ENCODE data around the gene PDE4D. TPM values are rescaled to one million over a fixed set of nuclear protein-coding genes. Genes with fewer than 3 reads are reported as not detected.

PDE4D gene
- total RNA-seq, 2 experiments from 2014 or later: 75.5 to 80.7 TPM

DNA sequence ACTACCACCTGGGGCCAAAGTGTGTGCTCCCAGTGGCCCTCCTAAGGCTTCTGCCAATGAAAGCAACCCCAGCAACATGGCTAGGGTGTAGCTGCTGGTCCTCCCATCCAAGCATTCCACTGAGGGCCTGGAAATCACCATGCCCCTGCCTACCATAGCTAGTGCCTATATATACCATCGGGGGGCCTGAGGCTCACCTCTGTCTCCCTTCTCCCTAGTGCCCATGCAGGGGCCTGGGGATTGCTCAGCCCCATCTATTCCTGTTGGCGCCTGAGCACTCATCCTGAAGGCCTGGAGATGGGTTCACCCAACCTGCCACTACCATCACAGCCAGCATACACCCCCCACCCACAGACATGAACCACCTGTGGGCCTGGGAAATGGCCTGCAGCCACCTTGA, 943.3 kb downstream of the PDE4D start:
- TF ChIP-seq, protein P1, sequence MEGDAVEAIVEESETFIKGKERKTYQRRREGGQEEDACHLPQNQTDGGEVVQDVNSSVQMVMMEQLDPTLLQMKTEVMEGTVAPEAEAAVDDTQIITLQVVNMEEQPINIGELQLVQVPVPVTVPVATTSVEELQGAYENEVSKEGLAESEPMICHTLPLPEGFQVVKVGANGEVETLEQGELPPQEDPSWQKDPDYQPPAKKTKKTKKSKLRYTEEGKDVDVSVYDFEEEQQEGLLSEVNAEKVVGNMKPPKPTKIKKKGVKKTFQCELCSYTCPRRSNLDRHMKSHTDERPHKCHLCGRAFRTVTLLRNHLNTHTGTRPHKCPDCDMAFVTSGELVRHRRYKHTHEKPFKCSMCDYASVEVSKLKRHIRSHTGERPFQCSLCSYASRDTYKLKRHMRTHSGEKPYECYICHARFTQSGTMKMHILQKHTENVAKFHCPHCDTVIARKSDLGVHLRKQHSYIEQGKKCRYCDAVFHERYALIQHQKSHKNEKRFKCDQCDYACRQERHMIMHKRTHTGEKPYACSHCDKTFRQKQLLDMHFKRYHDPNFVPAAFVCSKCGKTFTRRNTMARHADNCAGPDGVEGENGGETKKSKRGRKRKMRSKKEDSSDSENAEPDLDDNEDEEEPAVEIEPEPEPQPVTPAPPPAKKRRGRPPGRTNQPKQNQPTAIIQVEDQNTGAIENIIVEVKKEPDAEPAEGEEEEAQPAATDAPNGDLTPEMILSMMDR (IDR thresholded peaks at IDR 0.05): no peak
- ChIA-PET CTCF (interaction anchor here (1.0 kb wide), 1 partner anchor 57 kb away, joined by 3 read pairs; no protein-coding TSS in a partner anchor), POLR2A (no interaction called here)
- intact Hi-C loops (cut with micrococcal nuclease): no loop called here
- Mint-ChIP-seq H3K4me1 (ENCODE audit: low read depth) (no peaks in the 10 kb centered on the region), H3K36me3 (ENCODE audit: low read depth) (no peaks in the 10 kb centered on the region), H3K9me3 (no peaks in the 10 kb centered on the region), H3K27me3 (peaks cover 8% of the 10 kb centered on the region), H3K27ac (no peak overlapping the region), H3K4me3 (no peak overlapping the region)
- ATAC-seq: no peak
- DNase-seq: no peak

GRCh38 chr5:58946230-58946629, 947.3 kb downstream of the PDE4D start:
- ChIA-PET CTCF (interaction anchor here (0.7 to 2.5 kb wide), 5 partner anchors 8 to 237 kb away, joined by 3 to 16 read pairs (median 4); no protein-coding TSS in a partner anchor), POLR2A (no interaction called here)
- no peak for ATAC-seq
- peaks cover 6% of the 10 kb centered on the region for H3K27me3 Mint-ChIP-seq
- intact Hi-C loops (cut with micrococcal nuclease): no loop called here
- no peak overlapping the region for H3K4me3 Mint-ChIP-seq
- no peak overlapping the region for H3K27ac Mint-ChIP-seq
- TF ChIP-seq, protein P1 (IDR thresholded peaks at IDR 0.05): no peak
- no peaks in the 10 kb centered on the region for H3K4me1 Mint-ChIP-seq (ENCODE audit: low read depth)
- no peaks in the 10 kb centered on the region for H3K9me3 Mint-ChIP-seq
- no peak for DNase-seq
- H3K36me3 Mint-ChIP-seq (ENCODE audit: low read depth): no peaks in the 10 kb centered on the region

- TF ChIP-seq, protein P1 (IDR thresholded peaks at IDR 0.05): no peak
- no peak for DNase-seq
- Mint-ChIP-seq H3K4me3 (no peak overlapping the region), H3K36me3 (ENCODE audit: low read depth) (no peaks in the 10 kb centered on the region), H3K9me3 (no peaks in the 10 kb centered on the region), H3K4me1 (ENCODE audit: low read depth) (no peaks in the 10 kb centered on the region), H3K27ac (no peak overlapping the region), H3K27me3 (peaks cover 9% of the 10 kb centered on the region)
- ChIA-PET POLR2A (no interaction called here), CTCF (interaction anchor here (1.0 to 2.5 kb wide), 3 partner anchors 22 to 58 kb away, joined by 3 to 16 read pairs (median 3); no protein-coding TSS in a partner anchor)
- intact Hi-C loops (cut with micrococcal nuclease): no loop called here
- no peak for ATAC-seq
Observed at GRCh38 chr5:58944221-58944620, 949.3 kb downstream of the PDE4D start.

GRCh38 chr5:58940446-58940845, 953.1 kb downstream of the PDE4D start:
- ChIA-PET CTCF (interaction anchor here (1.2 to 2.8 kb wide), 2 partner anchors 55 to 440 kb away, joined by 3 to 9 read pairs; no protein-coding TSS in a partner anchor), POLR2A (no interaction called here)
- Mint-ChIP-seq H3K27ac (no peak overlapping the region), H3K9me3 (no peaks in the 10 kb centered on the region), H3K27me3 (peaks cover 4% of the 10 kb centered on the region), H3K36me3 (ENCODE audit: low read depth) (no peaks in the 10 kb centered on the region), H3K4me3 (no peak overlapping the region), H3K4me1 (ENCODE audit: low read depth) (peaks cover 3% of the 10 kb centered on the region)
- TF ChIP-seq, protein P1 (IDR thresholded peaks at IDR 0.05): no peak
- ATAC-seq: no peak
- intact Hi-C loops (cut with micrococcal nuclease): no loop called here
- DNase-seq: no peak

DNA sequence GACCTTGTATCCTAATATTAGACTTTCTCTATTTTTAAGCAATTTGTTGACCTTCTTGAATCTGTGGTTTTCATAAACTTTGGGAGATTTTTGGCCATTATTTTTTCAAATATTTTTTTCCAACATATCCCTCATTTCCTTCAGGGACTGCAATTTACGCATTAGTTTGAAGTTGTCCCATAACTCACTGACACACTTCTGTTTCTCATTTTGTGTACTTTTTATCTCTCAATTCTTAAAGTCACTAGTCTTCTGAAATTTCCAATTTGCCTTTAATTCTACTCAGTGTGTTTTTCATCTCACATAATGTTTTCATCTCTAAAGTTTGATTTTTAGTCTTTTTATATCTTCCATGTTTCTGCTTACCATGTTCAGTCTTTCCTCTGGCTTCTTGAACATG, 953.9 kb downstream of the PDE4D start:
- no peaks in the 10 kb centered on the region for H3K9me3 Mint-ChIP-seq
- peaks cover 9% of the 10 kb centered on the region for H3K4me1 Mint-ChIP-seq (ENCODE audit: low read depth)
- TF ChIP-seq, protein P1 (IDR thresholded peaks at IDR 0.05): no peak
- DNase-seq: no peak
- intact Hi-C loops (cut with micrococcal nuclease): no loop called here
- H3K27ac Mint-ChIP-seq: no peak overlapping the region
- no peak for ATAC-seq
- ChIA-PET CTCF (no interaction called here), POLR2A (no interaction called here)
- H3K36me3 Mint-ChIP-seq (ENCODE audit: low read depth): no peaks in the 10 kb centered on the region
- H3K4me3 Mint-ChIP-seq: no peak overlapping the region
- H3K27me3 Mint-ChIP-seq: peaks cover 6% of the 10 kb centered on the region
